Thymus (tissue), 11 donors: ENCODE measurements around the gene SLC12A6. TPM values are rescaled to one million over a fixed set of nuclear protein-coding genes. Genes with fewer than 3 reads are reported as not detected.

Source experiments
- DNase-seq, 9 donors: peaks; one replicate each; pipeline ENCODE4 v3.0.0-alpha.2; 2013; ENCODE audit warnings: low spot score in 9 of 9, low read depth in 6 of 9, missing footprints in 1 of 9
- H3K27ac ChIP-seq, 2 donors: one replicate each; pipeline ENCODE4 v1.5.1; 2013; ENCODE audit warnings: control low read depth in 1 of 2, low read depth in 1 of 2, low read length in 1 of 2, mild to moderate bottlenecking in 1 of 2, moderate library complexity in 1 of 2
- H3K27me3 ChIP-seq, 2 donors: one replicate each; pipeline ENCODE4 v1.5.1; 2013; ENCODE audit warnings: low read length in 1 of 2; ENCODE audit not compliant: control insufficient read depth in 2 of 2, insufficient read depth in 1 of 2
- H3K36me3 ChIP-seq, 2 donors: one replicate each; pipeline ENCODE4 v1.5.1; 2013; ENCODE audit warnings: low read length in 1 of 2, mild to moderate bottlenecking in 1 of 2, moderate library complexity in 1 of 2; ENCODE audit not compliant: control insufficient read depth in 2 of 2, insufficient read depth in 2 of 2
- H3K4me1 ChIP-seq, 2 donors: one replicate each; pipeline ENCODE4 v1.5.1; 2013; ENCODE audit warnings: low read length in 2 of 2; ENCODE audit not compliant: control insufficient read depth in 2 of 2, insufficient read depth in 2 of 2
- H3K4me3 ChIP-seq, 2 donors: one replicate each; pipeline ENCODE4 v1.5.1; 2013; ENCODE audit warnings: low read length in 2 of 2, control low read depth in 1 of 2, mild to moderate bottlenecking in 1 of 2
- H3K9me3 ChIP-seq, 2 donors: one replicate each; pipeline ENCODE4 v1.5.1; 2013; ENCODE audit warnings: low read length in 1 of 2, mild to moderate bottlenecking in 1 of 2; ENCODE audit not compliant: control insufficient read depth in 2 of 2, insufficient read depth in 1 of 2
- WGBS: extraction: QIAGEN DNeasy Blood & Tissue Kit; methylation state at CpG from one replicate; pipeline ENCODE4 v1.1.7; 2013; 5-methylcytosine and 5-hydroxymethylcytosine counted together
- polyA plus RNA-seq: library from polyadenylated mRNA; stranded (reverse); fragments of 200-250 nt; gene quantifications from one replicate; pipeline ENCODE4 v1.2.3, GENCODE V29; 2013
- total RNA-seq: library from RNA; stranded (reverse); fragments of 120-200 nt; gene quantifications from one replicate; pipeline ENCODE4 v1.2.4, GENCODE V29; 2013
- donor health status: healthy.

The SLC12A6 gene
- total and polyA plus RNA-seq, 2 donors: 9.7 to 13.5 TPM

GRCh38 chr15:34324933-34325332 is 12.6 kb downstream of the SLC12A6 start:
- Histone ChIP-seq H3K27ac (no peak overlapping the region), H3K4me1 (no peaks in the 10 kb centered on the region), H3K4me3 (no peak overlapping the region), H3K27me3 (no peaks in the 10 kb centered on the region), H3K36me3 (no peaks in the 10 kb centered on the region), H3K9me3 (no peaks in the 10 kb centered on the region)
- DNase-seq: no peak
- WGBS: 99% methylated on average over 1 of the region's 1 CpG

DNA sequence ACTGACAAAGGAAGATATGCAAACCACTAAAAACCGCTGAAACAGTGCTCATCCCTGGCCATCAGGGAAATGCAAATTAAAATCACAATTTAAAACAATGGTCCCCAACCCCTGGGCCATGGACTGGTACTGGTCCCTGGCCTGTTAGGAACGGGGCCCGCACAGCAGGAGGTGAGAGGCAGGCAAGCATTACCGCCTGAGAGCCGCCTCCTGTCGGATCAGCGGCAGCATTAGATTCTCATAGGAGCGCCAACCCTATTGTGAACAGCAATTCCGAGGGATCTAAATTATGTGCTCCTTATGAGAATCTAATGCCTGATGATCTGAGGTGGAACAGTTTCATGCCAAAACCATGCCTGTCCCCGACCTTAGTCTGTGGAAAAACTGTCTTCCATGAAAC is 14.4 kb downstream of the SLC12A6 start:
- no peak overlapping the region for H3K27ac ChIP-seq
- H3K4me1 ChIP-seq: peaks cover 5 to 11% of the 10 kb centered on the region in 2 donors
- no peak for DNase-seq
- H3K9me3 ChIP-seq: no peaks in the 10 kb centered on the region
- no peak overlapping the region for H3K4me3 ChIP-seq
- H3K36me3 ChIP-seq: no peaks in the 10 kb centered on the region
- H3K27me3 ChIP-seq: no peaks in the 10 kb centered on the region
- WGBS: 98% methylated on average over 10 of the region's 10 CpGs

DNA sequence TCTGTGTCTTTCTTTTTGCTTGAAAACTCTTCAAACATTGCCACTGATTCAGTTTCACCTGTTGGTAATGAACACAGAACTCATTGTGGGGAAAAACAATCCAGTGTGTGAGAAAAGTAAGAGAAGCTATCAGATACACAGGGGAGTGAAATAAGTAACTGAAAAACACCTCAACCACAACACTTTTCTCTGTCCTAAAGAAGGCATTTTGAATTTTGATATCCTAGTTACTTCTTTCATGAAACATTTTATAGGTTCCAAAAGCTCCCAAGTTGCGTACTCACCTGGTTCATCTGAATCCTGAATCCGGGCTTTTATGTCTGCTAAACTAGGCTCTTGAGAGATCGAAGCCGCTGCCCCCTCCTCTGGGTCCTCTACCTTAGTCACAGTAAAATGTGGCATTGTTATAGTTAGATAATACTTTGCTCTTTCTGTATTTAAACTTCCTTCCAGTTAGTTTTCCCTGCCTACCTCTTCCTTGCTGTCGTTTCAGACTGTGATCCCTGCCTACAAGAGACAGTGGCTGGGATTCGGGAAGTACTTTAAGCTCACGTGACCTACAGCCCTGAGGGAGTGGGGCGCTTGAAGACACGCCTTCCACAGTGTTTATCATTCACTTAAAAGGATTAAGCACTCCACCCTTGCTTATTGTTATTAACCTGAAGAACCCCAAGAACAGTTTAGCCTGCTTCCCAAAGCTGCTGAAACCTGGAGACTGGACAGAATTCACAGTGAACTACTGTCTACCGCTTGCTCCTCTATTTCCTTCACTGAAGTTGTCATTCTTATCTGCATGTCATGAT is 19.1 kb downstream of the SLC12A6 start:
- Histone ChIP-seq H3K9me3 (no peaks in the 10 kb centered on the region), H3K4me3 (peak overlapping the region; percentile 53 to 68), H3K4me1 (peaks cover 8 to 11% of the 10 kb centered on the region in 2 donors), H3K36me3 (no peaks in the 10 kb centered on the region), H3K27ac (peak overlapping the region; percentile 2 to 71), H3K27me3 (no peaks in the 10 kb centered on the region)
- WGBS: 4% methylated on average over 10 of the region's 10 CpGs
- peak in 4 of 9 donors; percentile 34 to 69 (median 50) for DNase-seq

DNA sequence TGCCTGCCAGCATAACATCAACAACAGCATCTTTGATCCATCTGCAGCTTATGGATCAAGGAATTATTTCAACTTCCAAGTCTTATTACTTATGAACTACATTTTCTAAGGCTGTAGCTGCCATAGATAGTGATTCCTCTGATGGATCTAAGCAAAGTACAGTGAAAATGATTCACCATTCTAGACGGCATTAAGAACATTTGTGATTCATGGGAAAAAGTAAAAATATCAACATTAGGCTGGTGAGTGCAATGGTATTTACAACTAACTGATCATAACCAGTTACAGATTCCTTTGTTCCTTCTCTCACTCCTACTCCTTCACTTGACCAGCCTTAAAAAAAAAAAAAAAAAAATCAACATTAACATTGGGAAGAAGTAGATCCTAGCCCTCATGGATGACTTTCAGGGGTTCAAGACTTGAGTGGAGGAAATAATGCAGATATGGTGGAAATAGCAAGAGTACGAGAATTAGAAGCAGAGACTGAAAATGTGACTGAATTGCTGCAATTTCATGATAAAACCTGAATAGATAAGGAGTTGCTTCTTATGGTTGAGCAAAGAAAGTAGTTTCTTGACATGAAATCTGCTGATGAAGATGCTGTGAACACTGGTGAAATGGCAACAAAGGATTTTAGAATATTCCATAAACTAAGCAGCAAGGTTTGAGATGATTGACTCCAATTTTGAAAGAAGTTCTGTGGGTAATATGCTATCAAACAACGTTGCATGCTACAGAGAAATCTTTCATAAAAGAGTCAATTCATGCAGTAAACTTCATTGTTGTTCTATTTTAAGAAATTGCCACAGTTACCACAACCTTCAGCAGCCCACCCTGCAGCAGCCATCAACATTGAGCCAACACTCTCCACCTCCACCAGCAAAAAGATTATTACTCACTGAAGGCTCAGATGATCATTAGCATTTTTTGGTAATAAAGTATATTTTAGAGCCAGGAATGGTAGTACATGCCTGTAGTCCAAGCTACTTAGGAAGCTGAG is 22.8 kb downstream of the SLC12A6 start:
- Histone ChIP-seq H3K4me3 (no peak overlapping the region), H3K36me3 (peaks cover 0 to 3% of the 10 kb centered on the region in 2 donors), H3K27ac (no peak overlapping the region), H3K4me1 (peaks cover 8 to 11% of the 10 kb centered on the region in 2 donors), H3K27me3 (no peaks in the 10 kb centered on the region), H3K9me3 (no peaks in the 10 kb centered on the region)
- 64% methylated on average over 3 of the region's 3 CpGs for WGBS
- DNase-seq: no peak

GRCh38 chr15:34311563-34311962 is 26.0 kb downstream of the SLC12A6 start:
- Histone ChIP-seq H3K9me3 (no peaks in the 10 kb centered on the region), H3K4me3 (no peak overlapping the region), H3K36me3 (peaks cover 0 to 3% of the 10 kb centered on the region in 2 donors), H3K27ac (no peak overlapping the region), H3K27me3 (no peaks in the 10 kb centered on the region), H3K4me1 (peaks cover 0 to 2% of the 10 kb centered on the region in 2 donors)
- WGBS: 100% methylated on average over 1 of the region's 1 CpG
- no peak for DNase-seq

DNA sequence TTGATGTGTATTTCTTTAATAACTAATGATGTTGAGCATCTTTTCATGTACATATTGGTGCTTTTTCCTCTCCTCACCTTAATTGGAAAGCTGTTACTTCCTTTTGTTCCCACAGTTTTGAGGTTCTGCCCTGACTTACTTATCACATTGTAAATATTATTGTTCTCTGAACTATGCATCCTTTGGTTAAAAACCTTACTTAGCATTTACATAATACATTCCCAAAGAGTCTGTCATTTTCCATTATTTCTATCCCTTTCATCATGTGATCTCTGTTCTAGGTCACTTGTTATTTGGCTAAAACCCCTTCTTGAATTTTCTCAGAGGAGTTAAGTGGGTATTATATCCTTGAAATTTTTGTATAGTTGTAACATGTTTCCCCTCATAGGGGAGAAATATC is 33.0 kb downstream of the SLC12A6 start:
- no peak overlapping the region for H3K4me3 ChIP-seq
- no peaks in the 10 kb centered on the region for H3K9me3 ChIP-seq
- no peaks in the 10 kb centered on the region for H3K27me3 ChIP-seq
- no peak overlapping the region for H3K27ac ChIP-seq
- no peak for DNase-seq
- H3K36me3 ChIP-seq: no peaks in the 10 kb centered on the region
- no peaks in the 10 kb centered on the region for H3K4me1 ChIP-seq

GRCh38 chr15:34301058-34301457 is 36.5 kb downstream of the SLC12A6 start:
- Histone ChIP-seq H3K9me3 (no peaks in the 10 kb centered on the region), H3K4me3 (no peak overlapping the region), H3K36me3 (no peaks in the 10 kb centered on the region), H3K27me3 (no peaks in the 10 kb centered on the region), H3K4me1 (no peaks in the 10 kb centered on the region), H3K27ac (no peak overlapping the region)
- no peak for DNase-seq
- 94% methylated on average over 3 of the region's 3 CpGs for WGBS

- Histone ChIP-seq H3K36me3 (no peaks in the 10 kb centered on the region), H3K4me1 (no peaks in the 10 kb centered on the region), H3K4me3 (no peak overlapping the region), H3K27me3 (no peaks in the 10 kb centered on the region), H3K27ac (no peak overlapping the region), H3K9me3 (no peaks in the 10 kb centered on the region)
- 24% methylated on average over 1 of the region's 1 CpG for WGBS
- no peak for DNase-seq
Observed at GRCh38 chr15:34297059-34297458, 40.5 kb downstream of the SLC12A6 start.

GRCh38 chr15:34292621-34293020 is 45.0 kb downstream of the SLC12A6 start:
- no peaks in the 10 kb centered on the region for H3K4me1 ChIP-seq
- H3K9me3 ChIP-seq: no peaks in the 10 kb centered on the region
- no peak for DNase-seq
- no peak overlapping the region for H3K27ac ChIP-seq
- no peak overlapping the region for H3K4me3 ChIP-seq
- no peaks in the 10 kb centered on the region for H3K36me3 ChIP-seq
- H3K27me3 ChIP-seq: no peaks in the 10 kb centered on the region
- 92% methylated on average over 9 of the region's 9 CpGs for WGBS
